ENCODE data around the gene PTTG1IP. TPM values are rescaled to one million over a fixed set of nuclear protein-coding genes. Genes with fewer than 3 reads are reported as not detected.

Gene PTTG1IP
- total RNA-seq, 1 donor from 2014 or later, result 240 TPM

- Mint-ChIP-seq H3K9me3 (ENCODE audit: unreplicated experiment) (peaks cover 3% of the 10 kb centered on the region), H3K27me3 (ENCODE audit: low read depth, unreplicated experiment) (peaks cover 68% of the 10 kb centered on the region), H3K27ac (ENCODE audit: unreplicated experiment) (no peak overlapping the region), H3K4me3 (ENCODE audit: unreplicated experiment) (no peak overlapping the region), H3K36me3 (ENCODE audit: low read depth, unreplicated experiment) (no peaks in the 10 kb centered on the region), H3K4me1 (ENCODE audit: low read depth, unreplicated experiment) (no peaks in the 10 kb centered on the region)
- H3K9ac ChIP-seq (ENCODE audit: low read length), result no peak overlapping the region
- H2AFZ ChIP-seq (ENCODE audit: low read depth, low read length), result no peak overlapping the region
- H3K9me3 ChIP-seq (ENCODE audit: insufficient read depth, low read depth, low read length), result no peaks in the 10 kb centered on the region
- FAIRE-seq, result no peak
- H3K27ac ChIP-seq (ENCODE audit: low read depth, low read length), result no peak overlapping the region
- H3K4me3 ChIP-seq (ENCODE audit: insufficient read depth, low read depth, low read length), result no peak overlapping the region
- H3K79me2 ChIP-seq (ENCODE audit: insufficient read depth, low read length), result no peaks in the 10 kb centered on the region
- H4K20me1 ChIP-seq (ENCODE audit: insufficient read depth, low read length), result no peaks in the 10 kb centered on the region
- TF ChIP-seq CTCF (IDR thresholded peaks at IDR 0.05; ENCODE audit: insufficient read depth, low read depth, low read length), result no peak
- no peak for TF ChIP-seq EZH2 (IDR thresholded peaks at IDR 0.05; ENCODE audit: insufficient read depth, low read length)
- no peaks in the 10 kb centered on the region for H3K36me3 ChIP-seq (ENCODE audit: insufficient read depth, low read length)
- no peak for DNase-seq (ENCODE audit: low read depth)
- no peaks in the 10 kb centered on the region for H3K4me1 ChIP-seq (ENCODE audit: insufficient read depth, low read length)
- H3K4me2 ChIP-seq (ENCODE audit: low read length), result no peak overlapping the region
- H3K27me3 ChIP-seq (ENCODE audit: insufficient read depth, low read length), result peaks cover 9% of the 10 kb centered on the region
Observed at GRCh38 chr21:44903689-44904088, 30.2 kb upstream of the PTTG1IP start.

- Histone ChIP-seq H3K27ac (ENCODE audit: low read depth, low read length) (no peak overlapping the region), H3K4me2 (ENCODE audit: low read length) (no peak overlapping the region), H3K27me3 (ENCODE audit: insufficient read depth, low read length) (peaks cover 11% of the 10 kb centered on the region), H4K20me1 (ENCODE audit: insufficient read depth, low read length) (no peaks in the 10 kb centered on the region), H3K9me3 (ENCODE audit: insufficient read depth, low read depth, low read length) (no peaks in the 10 kb centered on the region), H3K4me1 (ENCODE audit: insufficient read depth, low read length) (no peaks in the 10 kb centered on the region), H3K79me2 (ENCODE audit: insufficient read depth, low read length) (no peaks in the 10 kb centered on the region), H3K4me3 (ENCODE audit: insufficient read depth, low read depth, low read length) (no peak overlapping the region), H2AFZ (ENCODE audit: low read depth, low read length) (no peak overlapping the region), H3K9ac (ENCODE audit: low read length) (no peak overlapping the region), H3K36me3 (ENCODE audit: insufficient read depth, low read length) (no peaks in the 10 kb centered on the region)
- TF ChIP-seq CTCF (IDR thresholded peaks at IDR 0.05; ENCODE audit: insufficient read depth, low read depth, low read length) (no peak), EZH2 (IDR thresholded peaks at IDR 0.05; ENCODE audit: insufficient read depth, low read length) (no peak)
- H3K27ac Mint-ChIP-seq (ENCODE audit: unreplicated experiment), result peak overlapping the region; percentile 37
- H3K9me3 Mint-ChIP-seq (ENCODE audit: unreplicated experiment), result peaks cover 5% of the 10 kb centered on the region
- peaks cover 69% of the 10 kb centered on the region for H3K27me3 Mint-ChIP-seq (ENCODE audit: low read depth, unreplicated experiment)
- H3K36me3 Mint-ChIP-seq (ENCODE audit: low read depth, unreplicated experiment), result no peaks in the 10 kb centered on the region
- FAIRE-seq (no peak), DNase-seq (ENCODE audit: low read depth) (no peak)
- no peak overlapping the region for H3K4me3 Mint-ChIP-seq (ENCODE audit: unreplicated experiment)
- H3K4me1 Mint-ChIP-seq (ENCODE audit: low read depth, unreplicated experiment), result no peaks in the 10 kb centered on the region
Observed at GRCh38 chr21:44903050-44903685, 29.7 kb upstream of the PTTG1IP start.

- H4K20me1 ChIP-seq (ENCODE audit: insufficient read depth, low read length), result no peaks in the 10 kb centered on the region
- DNase-seq (ENCODE audit: low read depth) (no peak), FAIRE-seq (no peak)
- peaks cover 5% of the 10 kb centered on the region for H3K9me3 Mint-ChIP-seq (ENCODE audit: unreplicated experiment)
- H3K4me1 ChIP-seq (ENCODE audit: insufficient read depth, low read length), result no peaks in the 10 kb centered on the region
- H3K27me3 ChIP-seq (ENCODE audit: insufficient read depth, low read length), result peaks cover 17% of the 10 kb centered on the region
- no peak overlapping the region for H3K4me3 Mint-ChIP-seq (ENCODE audit: unreplicated experiment)
- peaks cover 67% of the 10 kb centered on the region for H3K27me3 Mint-ChIP-seq (ENCODE audit: low read depth, unreplicated experiment)
- H3K27ac ChIP-seq (ENCODE audit: low read depth, low read length), result no peak overlapping the region
- H3K4me3 ChIP-seq (ENCODE audit: insufficient read depth, low read depth, low read length), result no peak overlapping the region
- peak overlapping the region; percentile 37 for H3K27ac Mint-ChIP-seq (ENCODE audit: unreplicated experiment)
- H3K4me1 Mint-ChIP-seq (ENCODE audit: low read depth, unreplicated experiment), result no peaks in the 10 kb centered on the region
- no peaks in the 10 kb centered on the region for H3K9me3 ChIP-seq (ENCODE audit: insufficient read depth, low read depth, low read length)
- TF ChIP-seq EZH2 (IDR thresholded peaks at IDR 0.05; ENCODE audit: insufficient read depth, low read length) (no peak), CTCF (IDR thresholded peaks at IDR 0.05; ENCODE audit: insufficient read depth, low read depth, low read length) (no peak)
- no peak overlapping the region for H3K9ac ChIP-seq (ENCODE audit: low read length)
- H3K4me2 ChIP-seq (ENCODE audit: low read length), result no peak overlapping the region
- no peak overlapping the region for H2AFZ ChIP-seq (ENCODE audit: low read depth, low read length)
- no peaks in the 10 kb centered on the region for H3K79me2 ChIP-seq (ENCODE audit: insufficient read depth, low read length)
- no peaks in the 10 kb centered on the region for H3K36me3 Mint-ChIP-seq (ENCODE audit: low read depth, unreplicated experiment)
- no peaks in the 10 kb centered on the region for H3K36me3 ChIP-seq (ENCODE audit: insufficient read depth, low read length)
Observed at GRCh38 chr21:44902268-44903049, 29.0 kb upstream of the PTTG1IP start.

Data from astrocyte (in vitro differentiated cells and primary cell).